Cardiac muscle cell (in vitro differentiated cells and primary cell): ENCODE measurements around the gene FCRL5. TPM values are rescaled to one million over a fixed set of nuclear protein-coding genes. Genes with fewer than 3 reads are reported as not detected.

Experiments used
- DNase-seq, 2 donors: peaks; one replicate each; pipeline versions ENCODE4 v3.0.0 to v3.0.0-alpha.2; 2010 to 2017; ENCODE audit warnings: low read depth in 1 of 2, low spot score in 1 of 2
- H3K27ac ChIP-seq: fragments of 200-600 bp; sonication (generic); 2 replicates; pipeline ENCODE4 v1.5.1; 2016
- H3K27me3 ChIP-seq: fragments of 200-600 bp; sonication (generic); 2 replicates; pipeline ENCODE4 v1.6.0; 2016; ENCODE audit warnings: control low read depth
- H3K36me3 ChIP-seq: fragments of 200-600 bp; sonication (generic); 2 replicates; pipeline ENCODE4 v1.5.1; 2016; ENCODE audit warnings: control low read depth
- H3K4me1 ChIP-seq: fragments of 200-600 bp; sonication (generic); 2 replicates; pipeline ENCODE4 v1.8.1; 2017; ENCODE audit warnings: low read depth, mild to moderate bottlenecking, mixed run types
- H3K4me3 ChIP-seq: fragments of 200-600 bp; sonication (generic); 2 replicates; pipeline ENCODE4 v1.5.1; 2016; ENCODE audit warnings: mild to moderate bottlenecking
- H3K9me3 ChIP-seq: fragments of 200-600 bp; sonication (generic); 2 replicates; pipeline ENCODE4 v1.5.1; 2017; ENCODE audit warnings: low read depth, mild to moderate bottlenecking, control low read depth
- CTCF ChIP-seq: IDR thresholded peaks from 2 replicates; pipeline ENCODE4 v1.5.1; 2012; ENCODE audit warnings: low read depth, mild to moderate bottlenecking, low read length
- polyA plus RNA-seq: library from polyadenylated mRNA; unstranded; fragments of >200 nt; fragmentation: Nextera tagmentation; extraction: Ambion mirVana; gene quantifications from 2 replicates; pipeline ENCODE4 v1.2.1, GENCODE V29; 2016
- total RNA-seq: library from RNA; depleted of rRNA; stranded (reverse); fragments of >200 nt; gene quantifications from 2 replicates; pipeline ENCODE4 v1.2.3, GENCODE V29; 2016

The FCRL5 gene
- total and polyA plus RNA-seq, 2 experiments from 2014 or later = not detected

- Histone ChIP-seq H3K4me1 (no peaks in the 10 kb centered on the region), H3K4me3 (no peak overlapping the region), H3K9me3 (no peaks in the 10 kb centered on the region), H3K36me3 (no peaks in the 10 kb centered on the region), H3K27ac (no peak overlapping the region), H3K27me3 (no peaks in the 10 kb centered on the region)
- peak in 1 of 2 donors; percentile 61 for DNase-seq
- TF ChIP-seq CTCF = no peak
Measured at GRCh38 chr1:157585984-157586383, 33.7 kb upstream of the FCRL5 start.

DNA sequence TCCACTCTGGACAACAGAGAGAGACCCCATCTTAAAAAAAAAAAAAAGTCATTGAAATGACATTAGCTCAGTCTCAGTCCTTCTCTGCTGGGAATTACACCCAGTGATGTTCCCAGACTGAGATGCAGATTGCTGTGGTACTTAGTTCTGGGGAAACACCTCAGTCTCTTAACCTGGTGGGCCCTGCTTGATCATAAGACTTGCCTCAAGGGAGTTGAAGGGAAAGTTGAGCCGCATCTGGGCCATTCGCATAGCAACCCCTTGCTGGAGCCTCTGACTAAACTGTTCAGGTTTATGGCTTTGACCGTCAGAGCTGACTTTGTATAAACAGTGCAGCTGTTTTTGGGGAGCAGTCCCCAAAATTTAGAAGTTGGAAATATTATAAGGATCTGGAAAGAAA, 32.2 kb upstream of the FCRL5 start:
- Histone ChIP-seq H3K27ac (no peak overlapping the region), H3K4me1 (no peaks in the 10 kb centered on the region), H3K27me3 (no peaks in the 10 kb centered on the region), H3K36me3 (no peaks in the 10 kb centered on the region), H3K9me3 (no peaks in the 10 kb centered on the region), H3K4me3 (no peak overlapping the region)
- no peak for DNase-seq
- TF ChIP-seq CTCF = no peak

GRCh38 chr1:157580828-157581210, 28.5 kb upstream of the FCRL5 start:
- no peaks in the 10 kb centered on the region for H3K36me3 ChIP-seq
- DNase-seq = no peak
- H3K27me3 ChIP-seq = no peaks in the 10 kb centered on the region
- no peaks in the 10 kb centered on the region for H3K9me3 ChIP-seq
- H3K27ac ChIP-seq = no peak overlapping the region
- no peak overlapping the region for H3K4me3 ChIP-seq
- no peaks in the 10 kb centered on the region for H3K4me1 ChIP-seq
- no peak for TF ChIP-seq CTCF

GRCh38 chr1:157580179-157580827, 28.0 kb upstream of the FCRL5 start:
- H3K36me3 ChIP-seq = no peaks in the 10 kb centered on the region
- no peak overlapping the region for H3K27ac ChIP-seq
- no peaks in the 10 kb centered on the region for H3K4me1 ChIP-seq
- H3K4me3 ChIP-seq = no peak overlapping the region
- no peaks in the 10 kb centered on the region for H3K9me3 ChIP-seq
- H3K27me3 ChIP-seq = no peaks in the 10 kb centered on the region
- peak; percentile 66 to 70 for DNase-seq
- peak; percentile 73 for TF ChIP-seq CTCF

- Histone ChIP-seq H3K9me3 (no peaks in the 10 kb centered on the region), H3K4me1 (no peaks in the 10 kb centered on the region), H3K36me3 (no peaks in the 10 kb centered on the region), H3K27me3 (no peaks in the 10 kb centered on the region), H3K27ac (no peak overlapping the region), H3K4me3 (no peak overlapping the region)
- no peak for TF ChIP-seq CTCF
- DNase-seq = no peak
Measured at GRCh38 chr1:157577420-157577819, 25.1 kb upstream of the FCRL5 start.
